OCI-LY1 (cell line): ENCODE measurements around the gene CD38.

Source experiments
- H2AFZ ChIP-seq: fragments of 200-600 bp; sonication (generic), shearing (Covaris generic); 2 replicates; pipeline ENCODE4 v1.6.0; 2014; ENCODE audit warnings: antibody characterized with exemption, mild to moderate bottlenecking, low read length
- H3F3A ChIP-seq: fragments of 200-600 bp; sonication (generic), shearing (Covaris generic); 2 replicates; pipeline ENCODE4 v1.6.0; 2014; ENCODE audit warnings: mild to moderate bottlenecking, antibody characterized with exemption, low read length, moderate library complexity; ENCODE audit not compliant: insufficient read depth
- H3K27ac ChIP-seq: fragments of 200-600 bp; sonication (generic); 2 replicates; pipeline ENCODE4 v1.5.1; 2014; ENCODE audit warnings: low read length, mixed run types, mild to moderate bottlenecking, low read depth; ENCODE audit not compliant: poor library complexity, severe bottlenecking
- H3K27me3 ChIP-seq: fragments of 200-600 bp; sonication (generic); 2 replicates; pipeline ENCODE4 v1.6.0; 2014; ENCODE audit warnings: antibody characterized with exemption, mild to moderate bottlenecking, low read length, moderate library complexity; ENCODE audit not compliant: insufficient read depth
- H3K36me3 ChIP-seq: fragments of 200-600 bp; sonication (generic); 2 replicates; pipeline ENCODE4 v1.6.1; 2014; ENCODE audit warnings: mild to moderate bottlenecking, antibody characterized with exemption, low read length, moderate library complexity, mixed read lengths; ENCODE audit not compliant: insufficient read depth
- H3K4me1 ChIP-seq: fragments of 200-600 bp; sonication (generic); 2 replicates; pipeline ENCODE4 v1.5.1; 2014; ENCODE audit warnings: mild to moderate bottlenecking, low read length, moderate library complexity; ENCODE audit not compliant: insufficient read depth, severe bottlenecking
- H3K4me2 ChIP-seq: fragments of 200-600 bp; sonication (generic), shearing (Covaris generic); 2 replicates; pipeline ENCODE4 v1.6.1; 2014; ENCODE audit warnings: low read length
- H3K4me3 ChIP-seq: fragments of 200-600 bp; sonication (generic); 2 replicates; pipeline ENCODE4 v1.5.1; 2014; ENCODE audit warnings: low read length, low read depth, mild to moderate bottlenecking, mixed read lengths; ENCODE audit not compliant: poor library complexity, severe bottlenecking
- H3K79me2 ChIP-seq: fragments of 200-600 bp; shearing (Covaris generic); 2 replicates; pipeline ENCODE4 v1.6.1; 2016; ENCODE audit warnings: mixed run types, low read length, mixed read lengths; ENCODE audit not compliant: insufficient read depth
- H3K9ac ChIP-seq: fragments of 200-600 bp; sonication (generic), shearing (Covaris generic); 2 replicates; pipeline ENCODE4 v1.6.1; 2014; ENCODE audit warnings: mild to moderate bottlenecking, low read length, mixed read lengths
- H3K9me2 ChIP-seq: fragments of 200-600 bp; sonication (generic), shearing (Covaris generic); 2 replicates; pipeline ENCODE4 v1.6.1; 2014; ENCODE audit warnings: low read depth, mild to moderate bottlenecking, low read length, mixed read lengths
- H3K9me3 ChIP-seq: fragments of 200-600 bp; shearing (Covaris generic); 2 replicates; pipeline ENCODE4 v1.6.1; 2014; ENCODE audit warnings: low read length, mixed read lengths
- H4K20me1 ChIP-seq: fragments of 200-600 bp; sonication (generic), shearing (Covaris generic); 2 replicates; pipeline ENCODE4 v1.6.0; 2016; ENCODE audit warnings: mild to moderate bottlenecking, low read length; ENCODE audit not compliant: insufficient read depth
- CTCF ChIP-seq: fragments of 200-600 bp; sonication (generic), shearing (Covaris generic); IDR thresholded peaks from 2 replicates; pipeline ENCODE4 v1.5.1; 2017; ENCODE audit warnings: mild to moderate bottlenecking, antibody characterized with exemption, low read length, moderate library complexity, mixed read lengths
- EZH2 ChIP-seq: fragments of 200-600 bp; sonication (generic), shearing (Covaris generic); IDR thresholded peaks from 2 replicates; pipeline ENCODE4 v1.8.0; 2017; ENCODE audit warnings: borderline replicate concordance, mixed run types, mild to moderate bottlenecking, antibody characterized with exemption, low read length, moderate library complexity, mixed read lengths

The CD38 gene

GRCh38 chr4:15885422-15885821 is 107.3 kb downstream of the CD38 start:
- TF ChIP-seq EZH2 (no peak), CTCF (no peak)
- no peaks in the 10 kb centered on the region for H3K27me3 ChIP-seq
- no peak overlapping the region for H2AFZ ChIP-seq
- H3K4me3 ChIP-seq: no peak overlapping the region
- no peaks in the 10 kb centered on the region for H3F3A ChIP-seq
- no peaks in the 10 kb centered on the region for H3K9me2 ChIP-seq
- no peak overlapping the region for H3K27ac ChIP-seq
- no peaks in the 10 kb centered on the region for H3K9me3 ChIP-seq
- no peaks in the 10 kb centered on the region for H3K79me2 ChIP-seq
- H3K4me2 ChIP-seq: no peak overlapping the region
- no peaks in the 10 kb centered on the region for H4K20me1 ChIP-seq
- H3K4me1 ChIP-seq: no peaks in the 10 kb centered on the region
- no peaks in the 10 kb centered on the region for H3K36me3 ChIP-seq
- H3K9ac ChIP-seq: no peak overlapping the region

DNA sequence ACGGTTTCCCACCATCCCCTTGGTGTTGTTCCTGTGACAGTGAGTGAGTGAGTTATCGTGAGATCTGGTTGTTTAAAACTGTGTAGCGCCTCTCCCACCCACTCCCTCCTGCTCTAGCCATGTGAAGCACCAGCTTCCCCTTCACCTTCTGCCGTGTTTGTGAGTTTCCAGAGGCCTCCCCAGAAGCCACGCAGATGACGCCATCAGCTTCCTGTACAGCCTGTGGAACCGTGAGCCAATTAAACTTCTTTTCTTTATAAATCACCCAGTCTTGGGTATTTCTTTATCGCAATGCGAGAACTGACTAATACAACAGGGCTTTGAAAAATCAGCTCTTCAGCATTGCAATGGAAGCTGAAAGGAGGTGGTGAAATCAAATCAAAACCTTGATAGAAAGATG is 110.4 kb downstream of the CD38 start:
- Histone ChIP-seq H3K4me2 (no peak overlapping the region), H2AFZ (no peak overlapping the region), H3K27ac (no peak overlapping the region), H3K36me3 (no peaks in the 10 kb centered on the region), H3K27me3 (no peaks in the 10 kb centered on the region), H3K79me2 (no peaks in the 10 kb centered on the region), H3K9me3 (no peaks in the 10 kb centered on the region), H3K9me2 (no peaks in the 10 kb centered on the region), H3K4me1 (no peaks in the 10 kb centered on the region), H4K20me1 (no peaks in the 10 kb centered on the region), H3K4me3 (no peak overlapping the region), H3K9ac (no peak overlapping the region), H3F3A (no peaks in the 10 kb centered on the region)
- TF ChIP-seq CTCF (no peak), EZH2 (no peak)

- no peaks in the 10 kb centered on the region for H3F3A ChIP-seq
- no peaks in the 10 kb centered on the region for H3K36me3 ChIP-seq
- no peak overlapping the region for H3K9ac ChIP-seq
- H3K27me3 ChIP-seq: no peaks in the 10 kb centered on the region
- no peaks in the 10 kb centered on the region for H3K9me3 ChIP-seq
- H4K20me1 ChIP-seq: no peaks in the 10 kb centered on the region
- no peak overlapping the region for H3K4me3 ChIP-seq
- H3K4me1 ChIP-seq: no peaks in the 10 kb centered on the region
- no peak overlapping the region for H3K27ac ChIP-seq
- H3K4me2 ChIP-seq: no peak overlapping the region
- TF ChIP-seq CTCF (no peak), EZH2 (no peak)
- H2AFZ ChIP-seq: no peak overlapping the region
- H3K79me2 ChIP-seq: no peaks in the 10 kb centered on the region
- no peaks in the 10 kb centered on the region for H3K9me2 ChIP-seq
Measured at GRCh38 chr4:15890246-15890829, 112.2 kb downstream of the CD38 start.
